D341Med (cell line): Measurements from ENCODE around the gene RSPO3.
"Not testable (repeated sequence)": the region's sequence is repeated elsewhere in the genome, so short reads cannot be mapped to it uniquely, and the experiment has no call there.

Experiments used
- DNase-seq: peaks from one replicate; pipeline ENCODE4 v3.0.0; 2012; ENCODE audit warnings: low spot score

RSPO3 gene

DNA sequence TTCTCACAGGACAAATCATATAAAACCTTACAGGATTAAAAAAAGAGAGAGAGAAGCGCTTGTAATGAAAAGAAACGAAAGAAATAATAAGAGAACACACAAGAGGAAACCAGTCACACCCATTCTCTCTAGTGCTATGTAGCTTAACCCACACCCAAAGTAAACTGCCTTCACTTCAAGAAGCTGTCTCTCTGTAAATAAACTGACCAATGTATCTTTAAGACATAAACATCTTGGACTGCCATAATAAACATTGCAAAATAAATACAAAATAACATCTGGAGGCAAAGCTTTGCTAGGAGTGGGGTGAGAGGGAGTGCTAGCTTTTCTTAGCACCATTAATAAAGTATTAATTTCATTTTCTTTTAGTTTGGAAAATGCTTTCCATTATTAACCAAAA lies 86.6 kb downstream of the RSPO3 start:
- no peak for DNase-seq

DNA sequence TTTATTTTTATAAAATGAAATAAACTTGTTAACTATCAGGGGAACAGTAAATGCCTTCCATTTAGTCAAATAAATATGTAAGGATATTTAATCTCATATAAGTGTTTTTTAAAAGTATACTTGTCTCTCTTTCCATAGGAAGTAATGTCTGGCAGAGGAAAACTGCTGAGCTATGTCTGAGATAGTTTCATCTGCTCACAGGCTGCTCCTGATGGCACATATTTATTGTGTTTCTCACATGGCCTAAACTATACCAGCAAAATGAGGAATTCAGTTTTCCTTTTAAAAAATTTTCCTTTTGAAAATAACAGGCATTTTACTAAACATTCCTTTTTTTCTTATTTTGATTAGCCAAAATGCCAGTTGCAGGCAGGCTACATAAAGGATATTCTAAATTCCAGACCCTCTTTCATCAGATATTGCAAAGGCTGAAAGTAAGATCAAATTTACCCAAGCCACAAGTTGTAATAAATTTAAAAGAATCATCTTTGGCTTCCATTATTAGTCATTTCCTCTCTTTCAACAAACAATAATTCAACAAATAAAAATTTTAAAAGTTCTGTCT lies 88.1 kb downstream of the RSPO3 start:
- DNase-seq, result no peak

DNA sequence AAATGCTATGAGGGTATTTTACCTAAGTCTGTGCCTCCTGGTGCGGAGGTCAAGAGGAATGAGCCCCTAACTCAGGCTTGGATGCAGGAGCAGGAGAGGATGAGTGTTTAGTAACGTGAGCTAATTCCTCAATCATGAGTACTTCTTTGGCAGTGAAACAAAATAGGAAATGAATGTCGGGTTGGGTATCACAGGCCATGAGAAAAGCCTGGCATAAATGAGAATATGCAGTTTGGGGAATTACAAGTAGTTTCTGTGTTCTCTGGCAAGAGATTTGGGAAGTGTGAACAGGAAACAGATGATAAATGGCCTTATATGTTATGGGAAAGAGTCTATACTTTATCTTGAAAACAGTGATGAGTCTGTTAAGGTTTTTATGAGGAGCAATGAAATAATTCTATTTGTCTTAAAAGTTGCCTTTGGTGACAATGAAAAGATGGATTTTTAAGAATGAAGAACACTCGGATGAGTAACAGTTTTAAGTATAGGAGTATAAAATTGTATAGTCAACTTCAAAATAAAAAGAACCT lies 89.2 kb downstream of the RSPO3 start:
- no peak for DNase-seq

DNA sequence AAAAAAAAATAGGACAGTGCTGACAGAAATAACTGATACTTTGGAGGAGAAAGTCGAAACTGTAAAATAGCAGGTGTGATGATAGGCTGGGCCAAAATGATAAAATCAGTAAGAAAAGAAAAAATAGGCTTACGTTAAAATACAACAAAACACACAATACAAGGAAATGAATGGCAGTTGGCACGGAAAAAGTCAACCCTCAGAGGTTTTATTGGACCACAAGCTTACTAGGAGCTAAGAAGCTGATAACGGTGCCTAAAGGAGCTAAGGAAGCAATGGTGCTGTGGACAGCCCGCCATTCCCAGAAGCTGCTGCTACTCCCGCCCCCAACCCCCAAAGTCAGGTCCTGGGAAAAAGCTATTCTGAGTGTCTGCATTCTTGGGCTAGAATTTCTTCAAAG lies 92.3 kb downstream of the RSPO3 start:
- no peak for DNase-seq

DNA sequence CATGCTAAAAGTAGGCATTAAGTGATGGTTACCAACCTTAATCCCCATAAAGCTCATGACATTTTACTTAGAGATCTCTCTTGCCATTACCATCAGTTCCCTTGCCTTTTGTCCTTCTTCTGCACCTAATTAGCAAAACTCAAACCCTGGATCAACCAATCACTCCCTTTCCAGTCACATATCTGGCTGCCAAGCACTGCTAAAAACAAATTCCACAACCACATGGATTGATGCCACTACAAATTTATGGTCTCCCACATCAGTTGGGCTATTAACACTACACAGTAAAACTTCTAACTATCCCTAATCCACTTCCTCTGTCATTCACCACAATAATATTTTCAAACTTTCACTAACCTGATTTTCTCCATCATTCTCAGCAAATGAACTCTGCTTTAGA lies 93.9 kb downstream of the RSPO3 start:
- DNase-seq, result no peak

DNA sequence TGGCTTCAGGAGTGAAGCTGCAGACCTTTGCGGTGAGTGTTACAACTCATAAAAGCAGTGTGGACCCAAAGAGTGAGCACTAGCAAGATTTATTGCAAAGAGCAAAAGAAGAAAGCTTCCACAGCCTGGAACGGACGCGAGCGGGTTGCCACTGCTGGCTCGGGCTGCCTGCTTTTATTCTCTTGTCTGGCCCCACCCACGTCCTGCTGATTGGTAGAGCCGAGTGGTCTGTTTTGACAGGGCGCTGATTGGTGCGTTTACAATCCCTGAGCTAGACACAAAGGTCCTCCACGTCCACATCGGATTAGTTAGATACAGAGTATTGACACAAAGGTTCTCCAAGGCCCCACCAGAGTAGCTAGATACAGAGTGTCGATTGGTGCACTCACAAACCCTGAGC lies 95.6 kb downstream of the RSPO3 start:
- DNase-seq, result not testable (repeated sequence)

DNA sequence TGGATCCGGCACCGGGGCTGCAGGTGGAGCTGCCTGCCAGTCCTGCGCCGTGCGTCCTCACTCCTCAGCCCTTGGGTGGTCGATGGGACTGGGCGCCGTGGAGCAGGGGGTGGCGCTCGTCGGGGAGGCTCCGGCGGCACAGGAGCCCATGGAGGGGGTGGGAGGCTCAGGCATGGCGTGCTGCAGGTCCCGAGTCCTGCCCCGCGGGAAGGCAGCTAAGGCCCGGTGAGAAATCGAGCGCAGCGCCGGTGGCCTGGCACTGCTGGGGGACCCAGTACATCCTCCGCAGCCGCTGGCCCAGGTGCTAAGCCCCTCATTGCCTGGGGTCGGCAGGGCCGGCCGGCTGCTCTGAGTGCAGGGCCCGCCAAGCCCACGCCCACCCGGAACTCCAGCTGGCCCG lies 96.1 kb downstream of the RSPO3 start:
- not testable (repeated sequence) for DNase-seq

GRCh38 chr6:127215931-127216330 lies 97.5 kb downstream of the RSPO3 start:
- no peak for DNase-seq

GRCh38 chr6:127216810-127217789 lies 98.6 kb downstream of the RSPO3 start:
- no peak for DNase-seq

- DNase-seq, result no peak
Observed at GRCh38 chr6:127219869-127220268, 101.4 kb downstream of the RSPO3 start.

- no peak for DNase-seq
Observed at GRCh38 chr6:127221201-127221600, 102.7 kb downstream of the RSPO3 start.

DNA sequence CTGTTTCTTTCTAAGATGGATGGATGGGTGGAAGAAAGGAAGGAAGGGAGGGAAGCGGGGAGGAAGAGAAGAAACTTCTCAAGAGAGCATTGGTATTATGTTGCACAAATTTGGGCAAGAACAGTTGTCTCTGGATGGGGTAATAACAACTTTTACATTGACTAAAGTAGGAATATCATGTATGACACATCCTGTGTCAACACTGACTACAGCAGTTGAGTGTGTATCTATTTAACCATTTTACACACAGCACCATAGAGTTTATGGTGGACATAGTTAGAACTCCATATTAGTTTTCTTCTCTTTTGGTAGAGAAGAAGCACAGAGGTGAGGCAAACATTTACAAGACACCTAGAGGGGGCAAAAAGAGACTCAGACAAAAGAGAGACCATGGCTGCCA lies 103.9 kb downstream of the RSPO3 start:
- DNase-seq, result no peak

DNA sequence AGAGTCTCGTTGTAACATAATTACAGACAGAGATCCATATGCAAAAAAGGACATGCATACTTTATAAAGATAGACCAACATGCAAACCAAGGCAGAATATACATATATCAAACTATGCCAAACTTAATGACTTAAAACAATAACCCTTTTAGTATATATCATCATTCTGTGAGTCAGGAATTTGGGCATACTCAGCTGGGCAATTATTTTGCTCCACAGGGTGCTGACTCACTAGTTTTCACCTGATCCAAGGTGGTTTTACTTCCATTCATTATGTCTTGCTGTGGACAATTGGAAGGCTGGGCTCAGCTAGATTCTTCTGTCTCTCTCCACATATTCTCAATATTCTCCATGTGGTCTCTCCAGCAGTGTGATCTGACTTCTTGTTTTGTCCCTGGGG lies 107.0 kb downstream of the RSPO3 start:
- no peak for DNase-seq

- not testable (repeated sequence) for DNase-seq
Observed at GRCh38 chr6:127233819-127234218, 115.3 kb downstream of the RSPO3 start.

DNA sequence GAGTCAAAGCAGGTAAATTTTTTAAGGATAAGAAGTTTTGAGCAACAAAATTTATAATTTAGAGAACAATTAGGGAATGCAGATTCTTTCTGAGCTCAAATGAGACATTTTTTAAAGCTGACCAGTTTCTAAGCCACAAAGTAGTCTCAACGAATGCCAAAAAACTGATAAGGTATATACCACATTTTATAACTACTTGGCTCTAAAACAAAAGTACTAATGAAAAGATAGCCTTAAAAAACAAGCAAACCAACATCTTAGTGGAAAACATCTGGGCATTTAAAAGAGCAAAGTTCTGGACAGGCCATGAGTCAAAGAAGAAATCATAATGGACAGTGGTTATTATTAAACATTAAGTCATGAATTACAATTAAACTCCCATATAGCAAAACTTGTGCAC lies 125.0 kb downstream of the RSPO3 start:
- no peak for DNase-seq
